ENCODE measurements around the gene LILRB5.

Gene LILRB5

GRCh38 chr19:54262066-54262465, 5.0 kb upstream of the LILRB5 start:
- DNase-seq (ENCODE audit: low read depth in 1 of 2, low spot score in 1 of 2): no peak
- Histone ChIP-seq H3K4me3 (replicated peaks; ENCODE audit: insufficient read depth, low read length) (no peak overlapping the region), H3K27ac (replicated peaks) (no peak overlapping the region), H3K27me3 (ENCODE audit: insufficient read depth, poor library complexity, severe bottlenecking) (peaks cover 16% of the 10 kb centered on the region)
- no peak for TF ChIP-seq REST (IDR thresholded peaks at IDR 0.05; ENCODE audit: insufficient replicate concordance, low read depth)
- no peak for TF ChIP-seq SPI1 (IDR thresholded peaks at IDR 0.05; ENCODE audit: borderline replicate concordance, low read depth)
- no peak for TF ChIP-seq POLR2AphosphoS5 (IDR thresholded peaks at IDR 0.05; ENCODE audit: low read depth)
- no peak for TF ChIP-seq CTCF (IDR thresholded peaks at IDR 0.05; ENCODE audit: insufficient read depth, low read length)
- no peak for TF ChIP-seq GABPA (IDR thresholded peaks at IDR 0.05; ENCODE audit: low read depth)

GRCh38 chr19:54256250-54257115, 590 bp downstream of the LILRB5 start:
- TF ChIP-seq CTCF (IDR thresholded peaks at IDR 0.05; ENCODE audit: insufficient read depth, low read length): no peak
- TF ChIP-seq POLR2AphosphoS5 (IDR thresholded peaks at IDR 0.05; ENCODE audit: low read depth): no peak
- no peak for TF ChIP-seq REST (IDR thresholded peaks at IDR 0.05; ENCODE audit: insufficient replicate concordance, low read depth)
- no peak for TF ChIP-seq SPI1 (IDR thresholded peaks at IDR 0.05; ENCODE audit: borderline replicate concordance, low read depth)
- no peak for TF ChIP-seq GABPA (IDR thresholded peaks at IDR 0.05; ENCODE audit: low read depth)
- no peak overlapping the region for H3K27ac ChIP-seq (replicated peaks)
- peaks cover 27% of the 10 kb centered on the region for H3K27me3 ChIP-seq (ENCODE audit: insufficient read depth, poor library complexity, severe bottlenecking)
- no peak for DNase-seq (ENCODE audit: low read depth in 1 of 2, low spot score in 1 of 2)
- H3K4me3 ChIP-seq (replicated peaks; ENCODE audit: insufficient read depth, low read length): no peak overlapping the region

GRCh38 chr19:54255105-54255775, 1.8 kb downstream of the LILRB5 start:
- no peak overlapping the region for H3K4me3 ChIP-seq (replicated peaks; ENCODE audit: insufficient read depth, low read length)
- TF ChIP-seq GABPA (IDR thresholded peaks at IDR 0.05; ENCODE audit: low read depth) (no peak), POLR2AphosphoS5 (IDR thresholded peaks at IDR 0.05; ENCODE audit: low read depth) (no peak), CTCF (IDR thresholded peaks at IDR 0.05; ENCODE audit: insufficient read depth, low read length) (no peak), SPI1 (IDR thresholded peaks at IDR 0.05; ENCODE audit: borderline replicate concordance, low read depth) (no peak)
- no peak for DNase-seq (ENCODE audit: low read depth in 1 of 2, low spot score in 1 of 2)
- peaks cover 26% of the 10 kb centered on the region for H3K27me3 ChIP-seq (ENCODE audit: insufficient read depth, poor library complexity, severe bottlenecking)
- H3K27ac ChIP-seq (replicated peaks): no peak overlapping the region

All from HL-60 (cell line).